Measurements from ENCODE around the gene RRP15. TPM values are rescaled to one million over a fixed set of nuclear protein-coding genes. Genes with fewer than 3 reads are reported as not detected.

The RRP15 gene
- total and polyA plus RNA-seq, 10 donors = 2.2 to 22.7 (median 10.6) TPM

GRCh38 chr1:218292515-218292914 lies 7.4 kb downstream of the RRP15 start:
- no peaks in the 10 kb centered on the region for H3K9me3 ChIP-seq
- DNase-seq = no peak
- peaks cover 0 to 26% (median 3%) of the 10 kb centered on the region in 6 donors for H3K36me3 ChIP-seq
- no peak for TF ChIP-seq POLR2AphosphoS5 (IDR thresholded peaks at IDR 0.05)
- TF ChIP-seq POLR2A (IDR thresholded peaks at IDR 0.05) = no peak
- TF ChIP-seq CTCF (IDR thresholded peaks at IDR 0.05 in 8 of 11, conservative IDR thresholded peaks at IDR 0.05 in 3 of 11) = no peak
- no peaks in the 10 kb centered on the region for H3K27me3 ChIP-seq (replicated peaks in 1 of 7)
- no peak overlapping the region for H3K4me3 ChIP-seq
- 83 to 96% (median 93%) methylated on average over 3 of the region's 3 CpGs for WGBS, 5 donors
- H3K27ac ChIP-seq = no peak overlapping the region
- intact Hi-C loops (cut with DNase I; ENCODE audit: low total_unique reads) = no loop called here
- H3K4me1 ChIP-seq = peaks cover 0 to 19% (median 4%) of the 10 kb centered on the region in 6 donors

- H3K27ac ChIP-seq = no peak overlapping the region
- intact Hi-C loops (cut with DNase I; ENCODE audit: low total_unique reads) = no loop called here
- TF ChIP-seq POLR2A (IDR thresholded peaks at IDR 0.05) (no peak), POLR2AphosphoS5 (IDR thresholded peaks at IDR 0.05) (no peak), CTCF (IDR thresholded peaks at IDR 0.05 in 8 of 11, conservative IDR thresholded peaks at IDR 0.05 in 3 of 11) (no peak)
- H3K27me3 ChIP-seq (replicated peaks in 1 of 7) = no peaks in the 10 kb centered on the region
- H3K36me3 ChIP-seq = peaks cover 0 to 26% (median 3%) of the 10 kb centered on the region in 6 donors
- no peaks in the 10 kb centered on the region for H3K9me3 ChIP-seq
- DNase-seq = no peak
- WGBS, 5 donors = 90 to 99% (median 93%) methylated on average over 3 of the region's 3 CpGs
- peaks cover 0 to 5% (median 0%) of the 10 kb centered on the region in 6 donors for H3K4me1 ChIP-seq
- H3K4me3 ChIP-seq = no peak overlapping the region
Observed at GRCh38 chr1:218294546-218294945, 9.5 kb downstream of the RRP15 start.

- 91 to 98% (median 92%) methylated on average over 2 of the region's 2 CpGs for WGBS, 5 donors
- intact Hi-C loops (cut with DNase I; ENCODE audit: low total_unique reads) = no loop called here
Observed at GRCh38 chr1:218296162-218296561, 11.1 kb downstream of the RRP15 start.

GRCh38 chr1:218297461-218297860 lies 12.4 kb downstream of the RRP15 start:
- peaks cover 0 to 41% (median 6%) of the 10 kb centered on the region in 6 donors for H3K36me3 ChIP-seq
- H3K27ac ChIP-seq = no peak overlapping the region
- intact Hi-C loops (cut with DNase I; ENCODE audit: low total_unique reads) = no loop called here
- 77 to 95% (median 92%) methylated on average over 2 of the region's 2 CpGs for whole genome bisulfite sequencing, 5 donors
- H3K4me1 ChIP-seq = peaks cover 0 to 5% (median 0%) of the 10 kb centered on the region in 6 donors
- DNase-seq = no peak
- no peaks in the 10 kb centered on the region for H3K9me3 ChIP-seq
- no peaks in the 10 kb centered on the region for H3K27me3 ChIP-seq (replicated peaks in 1 of 7)
- TF ChIP-seq CTCF (IDR thresholded peaks at IDR 0.05 in 8 of 11, conservative IDR thresholded peaks at IDR 0.05 in 3 of 11) = no peak
- TF ChIP-seq POLR2A (IDR thresholded peaks at IDR 0.05) = no peak
- no peak for TF ChIP-seq POLR2AphosphoS5 (IDR thresholded peaks at IDR 0.05)
- H3K4me3 ChIP-seq = no peak overlapping the region

More at GRCh38 chr1:218296162-218296561, 11.1 kb downstream of the RRP15 start:
- TF ChIP-seq POLR2A (IDR thresholded peaks at IDR 0.05) (no peak), CTCF (IDR thresholded peaks at IDR 0.05 in 8 of 11, conservative IDR thresholded peaks at IDR 0.05 in 3 of 11) (no peak), POLR2AphosphoS5 (IDR thresholded peaks at IDR 0.05) (no peak)
- Histone ChIP-seq H3K4me3 (no peak overlapping the region), H3K36me3 (peaks cover 0 to 28% (median 3%) of the 10 kb centered on the region in 6 donors), H3K27ac (no peak overlapping the region), H3K4me1 (peaks cover 0 to 5% (median 0%) of the 10 kb centered on the region in 6 donors), H3K27me3 (replicated peaks in 1 of 7) (no peaks in the 10 kb centered on the region), H3K9me3 (no peaks in the 10 kb centered on the region)
- DNase-seq = no peak
